HEK293T (cell line): ENCODE data around the gene OR4K2.

Source experiments
- BHLHE40 ChIP-seq: fragments of 450-650 bp; IDR thresholded peaks from 2 replicates; pipeline ENCODE4 v1.6.1; 2016; ENCODE audit warnings: mild to moderate bottlenecking, moderate library complexity, borderline replicate concordance
- CTBP1 ChIP-seq: fragments of 450-650 bp; IDR thresholded peaks from 2 replicates; pipeline ENCODE4 v1.6.1; 2016; ENCODE audit warnings: borderline replicate concordance
- ELF4 ChIP-seq: fragments of 450-650 bp; IDR thresholded peaks from 2 replicates; pipeline ENCODE4 v1.6.1; 2017; ENCODE audit warnings: antibody characterized with exemption
- FOXA1 ChIP-seq: fragments of 450-650 bp; IDR thresholded peaks from 2 replicates; pipeline ENCODE4 v1.6.1; 2016; ENCODE audit warnings: mild to moderate bottlenecking
- FOXK2 ChIP-seq: fragments of 450-650 bp; IDR thresholded peaks from 2 replicates; pipeline ENCODE4 v1.6.1; 2016; ENCODE audit warnings: mild to moderate bottlenecking
- FOXM1 ChIP-seq: fragments of 450-650 bp; IDR thresholded peaks from 2 replicates; pipeline ENCODE4 v1.6.1; 2017; ENCODE audit warnings: mild to moderate bottlenecking, borderline replicate concordance
- HDGF ChIP-seq: fragments of 450-650 bp; IDR thresholded peaks from 2 replicates; pipeline ENCODE4 v1.6.1; 2017; ENCODE audit warnings: antibody characterized with exemption, borderline replicate concordance
- LEF1 ChIP-seq: fragments of 450-650 bp; IDR thresholded peaks from 2 replicates; pipeline ENCODE4 v1.6.1; 2017; ENCODE audit warnings: mild to moderate bottlenecking, borderline replicate concordance
- SP1 ChIP-seq: fragments of 450-650 bp; IDR thresholded peaks from 2 replicates; pipeline ENCODE4 v1.6.1; 2017
- TARDBP ChIP-seq: fragments of 450-650 bp; IDR thresholded peaks from 2 replicates; pipeline ENCODE4 v1.6.1; 2016
- TF ChIP-seq, protein P1 (sequence below): fragments of 450-650 bp; IDR thresholded peaks from 2 replicates; pipeline ENCODE4 v1.6.1; 2016

DNA sequence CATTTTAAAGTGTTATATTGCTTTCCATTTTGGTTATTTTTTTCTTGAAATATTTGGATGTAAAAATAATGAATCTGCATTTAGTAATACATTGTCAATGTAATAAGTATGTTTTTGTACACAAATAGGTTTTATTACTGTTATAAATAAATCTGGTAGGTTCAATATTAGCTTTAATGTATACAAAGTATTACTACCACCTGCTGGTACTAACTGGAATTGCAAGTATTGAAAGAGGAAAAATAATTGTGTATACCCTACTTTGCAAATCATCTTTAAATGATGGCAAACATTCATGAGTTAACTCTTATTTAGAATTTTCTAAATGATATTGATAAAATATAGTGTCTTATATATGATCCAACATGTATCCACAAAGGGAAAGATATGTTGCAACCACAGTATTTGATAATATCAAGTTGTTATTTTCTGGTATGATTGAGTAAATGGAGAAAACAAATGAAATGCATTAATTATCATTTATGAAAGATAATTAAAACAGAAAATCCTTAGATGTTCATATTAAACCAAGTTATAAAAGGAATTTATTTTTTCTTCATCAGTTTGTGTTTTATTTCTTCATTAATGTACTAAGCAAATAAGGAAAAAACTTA, 3.2 kb downstream of the OR4K2 start:
- TF ChIP-seq FOXA1 (no peak), FOXK2 (no peak), ELF4 (no peak), SP1 (no peak), FOXM1 (no peak), CTBP1 (no peak), BHLHE40 (no peak), LEF1 (no peak), HDGF (no peak), TARDBP (no peak)
- TF ChIP-seq, protein P1, sequence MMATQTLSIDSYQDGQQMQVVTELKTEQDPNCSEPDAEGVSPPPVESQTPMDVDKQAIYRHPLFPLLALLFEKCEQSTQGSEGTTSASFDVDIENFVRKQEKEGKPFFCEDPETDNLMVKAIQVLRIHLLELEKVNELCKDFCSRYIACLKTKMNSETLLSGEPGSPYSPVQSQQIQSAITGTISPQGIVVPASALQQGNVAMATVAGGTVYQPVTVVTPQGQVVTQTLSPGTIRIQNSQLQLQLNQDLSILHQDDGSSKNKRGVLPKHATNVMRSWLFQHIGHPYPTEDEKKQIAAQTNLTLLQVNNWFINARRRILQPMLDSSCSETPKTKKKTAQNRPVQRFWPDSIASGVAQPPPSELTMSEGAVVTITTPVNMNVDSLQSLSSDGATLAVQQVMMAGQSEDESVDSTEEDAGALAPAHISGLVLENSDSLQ, result no peak
